ENCODE results near the gene POC5. TPM values are rescaled to one million over a fixed set of nuclear protein-coding genes. Genes with fewer than 3 reads are reported as not detected.
A peak's percentile ranks its signal among the peaks of the same experiment; 100 is the strongest.

The POC5 gene
- total RNA-seq, 1 donor from 2014 or later = 12.1 TPM

- DNase-seq (ENCODE audit: low read depth) = no peak
Observed at GRCh38 chr5:75660678-75661465, 56.4 kb downstream of the POC5 start.

GRCh38 chr5:75659791-75660450 lies 57.3 kb downstream of the POC5 start:
- DNase-seq (ENCODE audit: low read depth) = no peak

GRCh38 chr5:75656311-75657003 lies 60.8 kb downstream of the POC5 start:
- DNase-seq (ENCODE audit: low read depth) = peak; percentile 35

GRCh38 chr5:75654693-75655295 lies 62.4 kb downstream of the POC5 start:
- peak; percentile 32 for DNase-seq (ENCODE audit: low read depth)

- no peak for DNase-seq (ENCODE audit: low read depth)
Observed at GRCh38 chr5:75653521-75653920, 63.7 kb downstream of the POC5 start.

- no peak for DNase-seq (ENCODE audit: low read depth)
Observed at GRCh38 chr5:75651575-75652238, 65.5 kb downstream of the POC5 start.

GRCh38 chr5:75648712-75649111 lies 68.5 kb downstream of the POC5 start:
- no peak for DNase-seq (ENCODE audit: low read depth)

GRCh38 chr5:75640826-75641225 lies 76.4 kb downstream of the POC5 start:
- no peak for DNase-seq (ENCODE audit: low read depth)

GRCh38 chr5:75640395-75640794 lies 76.8 kb downstream of the POC5 start:
- DNase-seq (ENCODE audit: low read depth) = no peak

GRCh38 chr5:75639535-75640311 lies 77.5 kb downstream of the POC5 start:
- DNase-seq (ENCODE audit: low read depth) = no peak

- no peak for DNase-seq (ENCODE audit: low read depth)
Observed at GRCh38 chr5:75637949-75638348, 79.3 kb downstream of the POC5 start.

- DNase-seq (ENCODE audit: low read depth) = no peak
Observed at GRCh38 chr5:75632321-75632720, 84.9 kb downstream of the POC5 start.

GRCh38 chr5:75630875-75631274 lies 86.4 kb downstream of the POC5 start:
- no peak for DNase-seq (ENCODE audit: low read depth)

GRCh38 chr5:75627801-75628200 lies 89.4 kb downstream of the POC5 start:
- no peak for DNase-seq (ENCODE audit: low read depth)

- no peak for DNase-seq (ENCODE audit: low read depth)
Observed at GRCh38 chr5:75626959-75627358, 90.3 kb downstream of the POC5 start.

Other genes with a start within 250 kb of the POC5 start
- 18.2 and 30.1 TPM in 2 replicates for gene CERT1, start 205.8 kb downstream of the POC5 start, total RNA-seq
- gene POLK, start 205.5 kb downstream of the POC5 start, total RNA-seq = 37.7 and 40.1 TPM in 2 replicates
- gene ANKDD1B, start 106.0 kb downstream of the POC5 start, total RNA-seq = not detected in 2 replicates